OCI-M2 (cell line): ENCODE measurements around the gene KHDC1L.
"Not testable (repeated sequence)": the region's sequence is repeated elsewhere in the genome, so short reads cannot be mapped to it uniquely, and the experiment has no call there.

ENCODE experiments used
- DNase-seq: peaks from one replicate; lab custom pipeline; 2025; ENCODE audit not compliant: unreplicated experiment; lab: John Stamatoyannopoulos, UW

KHDC1L gene

GRCh38 chr6:73225396-73225795, at the start of gene KHDC1L:
KHDC1L (minus strand) TSS chr6:73225496; CDS start chr6:73225408, 88 bp downstream.
- DNase-seq = no peak

- DNase-seq = not testable (repeated sequence)
These were observed 44.0 kb upstream of the KHDC1L start for GRCh38 chr6:73269296-73269695.

- not testable (repeated sequence) for DNase-seq
These were observed 43.6 kb upstream of the KHDC1L start for GRCh38 chr6:73268896-73269295.

GRCh38 chr6:73264446-73264845, 39.1 kb upstream of the KHDC1L start:
- DNase-seq = no peak

GRCh38 chr6:73263570-73263909, 38.2 kb upstream of the KHDC1L start:
- DNase-seq = no peak

- DNase-seq = no peak
These were observed 37.6 kb upstream of the KHDC1L start, which contains the start of gene KHDC1 for GRCh38 chr6:73262671-73263569. KHDC1 (minus strand) TSS chr6:73263196; CDS start chr6:73242517, 20,679 bp downstream.

- no peak for DNase-seq
These were observed 33.4 kb upstream of the KHDC1L start for GRCh38 chr6:73258721-73259120.

- not testable (repeated sequence) for DNase-seq
These were observed 29.0 kb upstream of the KHDC1L start for GRCh38 chr6:73254323-73254722.

- DNase-seq = no peak
These were observed 27.4 kb upstream of the KHDC1L start for GRCh38 chr6:73252703-73253102.

- no peak for DNase-seq
These were observed 24.7 kb upstream of the KHDC1L start for GRCh38 chr6:73250016-73250415.

- DNase-seq = no peak
These were observed 23.1 kb upstream of the KHDC1L start for GRCh38 chr6:73248192-73248903.

GRCh38 chr6:73242001-73242400, 16.7 kb upstream of the KHDC1L start:
- DNase-seq = no peak

GRCh38 chr6:73240730-73241129, 15.4 kb upstream of the KHDC1L start:
- DNase-seq = no peak

- DNase-seq = no peak
These were observed 11.0 kb upstream of the KHDC1L start for GRCh38 chr6:73236144-73236750.

GRCh38 chr6:73234733-73235132, 9.4 kb upstream of the KHDC1L start:
- no peak for DNase-seq

- not testable (repeated sequence) for DNase-seq
These were observed 8.7 kb upstream of the KHDC1L start for GRCh38 chr6:73233971-73234370.

GRCh38 chr6:73233048-73233447, 7.8 kb upstream of the KHDC1L start:
- DNase-seq = no peak

GRCh38 chr6:73231986-73232391, 6.7 kb upstream of the KHDC1L start:
- DNase-seq = no peak

GRCh38 chr6:73227606-73228255, 2.4 kb upstream of the KHDC1L start:
- DNase-seq = no peak

GRCh38 chr6:73216859-73217258, 8.4 kb downstream of the KHDC1L start:
- no peak for DNase-seq

- DNase-seq = no peak
These were observed 16.2 kb downstream of the KHDC1L start for GRCh38 chr6:73209117-73209516.
